ENCODE results near the gene PNKD.

The PNKD gene

DNA sequence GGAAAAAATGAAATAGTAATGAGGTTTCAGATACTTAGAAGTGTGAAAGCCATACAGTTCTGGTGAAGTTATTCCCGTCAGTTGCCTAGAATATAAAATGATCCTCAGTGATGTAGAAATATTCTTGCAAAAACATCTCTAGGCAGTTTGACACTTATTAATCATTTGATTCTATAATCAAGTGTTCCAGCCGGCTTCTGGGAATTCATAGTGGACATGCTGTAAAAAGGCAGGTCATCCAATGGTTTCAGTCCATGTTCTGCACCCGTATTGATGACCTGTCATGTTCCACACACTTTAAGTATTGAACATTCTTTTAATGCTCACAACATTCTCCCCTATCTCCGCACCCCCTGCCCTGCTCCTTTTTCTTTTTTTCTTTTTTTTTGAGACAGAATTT lies 33.5 kb upstream of the PNKD start:
- no peak overlapping the region for H2AK5ac ChIP-seq (ENCODE audit: low read depth, low read length)
- no peaks in the 10 kb centered on the region for H3K27me3 ChIP-seq (ENCODE audit: control insufficient read depth in 3 of 3, insufficient read depth in 3 of 3, low read depth in 1 of 3, low read length in 3 of 3)
- H4K91ac ChIP-seq (ENCODE audit: low read depth, low read length, poor library complexity), result no peak overlapping the region
- H3K4me2 ChIP-seq (ENCODE audit: insufficient read depth, low read length, poor library complexity, severe bottlenecking), result no peak overlapping the region
- H4K8ac ChIP-seq (ENCODE audit: low read depth, low read length), result no peak overlapping the region
- no peak overlapping the region for H3K23ac ChIP-seq (ENCODE audit: low read depth, low read length, poor library complexity)
- no peak overlapping the region for H2BK12ac ChIP-seq (ENCODE audit: low read length)
- H3K4ac ChIP-seq (ENCODE audit: low read length), result no peak overlapping the region
- H3K27ac ChIP-seq (replicated peaks; ENCODE audit: low read length), result no peak overlapping the region
- DNase-seq (ENCODE audit: low spot score), result no peak
- H3K14ac ChIP-seq (ENCODE audit: low read length), result no peak overlapping the region
- H2BK120ac ChIP-seq (ENCODE audit: low read depth, low read length), result no peak overlapping the region
- H2BK5ac ChIP-seq (ENCODE audit: low read length), result no peak overlapping the region
- H3K18ac ChIP-seq (ENCODE audit: low read length), result no peak overlapping the region
- no peak overlapping the region for H2BK15ac ChIP-seq (ENCODE audit: low read length)
- no peak overlapping the region for H2AFZ ChIP-seq (ENCODE audit: low read length)
- H3K36me3 ChIP-seq (replicated peaks in 1 of 2; ENCODE audit: control insufficient read depth in 2 of 2, insufficient read depth in 2 of 2, low read length in 2 of 2), result peaks cover 14 to 94% of the 10 kb centered on the region in 2 donors
- H3K79me1 ChIP-seq (ENCODE audit: low read depth, low read length), result peaks cover 2% of the 10 kb centered on the region
- WGBS, 2 donors (ENCODE audit: extremely low coverage in 2 of 2, insufficient read length in 2 of 2, insufficient replicate concordance in 1 of 2), result no CpG with 5 or more reads among the region's 4 CpGs
- H3K9ac ChIP-seq (ENCODE audit: low read depth, low read length, poor library complexity), result no peak overlapping the region
- no peaks in the 10 kb centered on the region for H3K4me1 ChIP-seq (ENCODE audit: control insufficient read depth in 2 of 2, insufficient read depth in 1 of 2, low read depth in 1 of 2, low read length in 2 of 2)
- H3K4me3 ChIP-seq (ENCODE audit: low read length in 2 of 2), result no peak overlapping the region
- H3K9me3 ChIP-seq (replicated peaks in 1 of 2; ENCODE audit: control insufficient read depth in 2 of 2, insufficient read depth in 1 of 2, low read depth in 1 of 2, low read length in 2 of 2), result no peaks in the 10 kb centered on the region

DNA sequence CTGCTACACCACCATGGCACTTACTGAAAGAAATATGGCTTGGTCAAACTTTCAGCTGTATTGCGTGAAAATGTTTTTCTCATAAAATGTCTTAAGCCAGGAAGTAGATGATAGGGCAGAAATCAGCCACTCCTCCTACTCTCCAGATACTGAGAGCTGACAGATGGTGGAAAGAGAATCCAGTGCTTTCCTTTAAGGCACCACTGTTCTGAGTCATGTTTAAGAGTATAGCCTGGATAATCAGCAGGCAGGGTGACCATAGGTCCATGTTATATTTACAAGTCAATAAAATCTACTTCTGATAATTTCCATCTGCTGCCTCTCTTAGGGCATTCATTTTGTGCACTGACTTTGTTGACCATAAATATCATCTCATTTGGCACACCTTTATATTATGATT lies 31.4 kb upstream of the PNKD start:
- H3K27me3 ChIP-seq (ENCODE audit: control insufficient read depth in 3 of 3, insufficient read depth in 3 of 3, low read depth in 1 of 3, low read length in 3 of 3), result no peaks in the 10 kb centered on the region
- H2BK5ac ChIP-seq (ENCODE audit: low read length), result no peak overlapping the region
- no peak overlapping the region for H2AK5ac ChIP-seq (ENCODE audit: low read depth, low read length)
- H2BK15ac ChIP-seq (ENCODE audit: low read length), result no peak overlapping the region
- H2BK12ac ChIP-seq (ENCODE audit: low read length), result no peak overlapping the region
- H3K23ac ChIP-seq (ENCODE audit: low read depth, low read length, poor library complexity), result no peak overlapping the region
- H3K9ac ChIP-seq (ENCODE audit: low read depth, low read length, poor library complexity), result no peak overlapping the region
- peaks cover 20 to 97% of the 10 kb centered on the region in 2 donors for H3K36me3 ChIP-seq (replicated peaks in 1 of 2; ENCODE audit: control insufficient read depth in 2 of 2, insufficient read depth in 2 of 2, low read length in 2 of 2)
- no peaks in the 10 kb centered on the region for H3K4me1 ChIP-seq (ENCODE audit: control insufficient read depth in 2 of 2, insufficient read depth in 1 of 2, low read depth in 1 of 2, low read length in 2 of 2)
- no peak for DNase-seq (ENCODE audit: low spot score)
- H3K4me3 ChIP-seq (ENCODE audit: low read length in 2 of 2), result no peak overlapping the region
- H3K18ac ChIP-seq (ENCODE audit: low read length), result no peak overlapping the region
- no peak overlapping the region for H4K8ac ChIP-seq (ENCODE audit: low read depth, low read length)
- H3K79me1 ChIP-seq (ENCODE audit: low read depth, low read length), result no peaks in the 10 kb centered on the region
- H3K4ac ChIP-seq (ENCODE audit: low read length), result no peak overlapping the region
- no peak overlapping the region for H4K91ac ChIP-seq (ENCODE audit: low read depth, low read length, poor library complexity)
- H3K4me2 ChIP-seq (ENCODE audit: insufficient read depth, low read length, poor library complexity, severe bottlenecking), result no peak overlapping the region
- no peak overlapping the region for H2AFZ ChIP-seq (ENCODE audit: low read length)
- no peak overlapping the region for H2BK120ac ChIP-seq (ENCODE audit: low read depth, low read length)
- H3K27ac ChIP-seq (replicated peaks; ENCODE audit: low read length), result no peak overlapping the region
- no peaks in the 10 kb centered on the region for H3K9me3 ChIP-seq (replicated peaks in 1 of 2; ENCODE audit: control insufficient read depth in 2 of 2, insufficient read depth in 1 of 2, low read depth in 1 of 2, low read length in 2 of 2)
- no CpG with 5 or more reads among the region's 1 CpG for WGBS, 2 donors (ENCODE audit: extremely low coverage in 2 of 2, insufficient read length in 2 of 2, insufficient replicate concordance in 1 of 2)
- no peak overlapping the region for H3K14ac ChIP-seq (ENCODE audit: low read length)

DNA sequence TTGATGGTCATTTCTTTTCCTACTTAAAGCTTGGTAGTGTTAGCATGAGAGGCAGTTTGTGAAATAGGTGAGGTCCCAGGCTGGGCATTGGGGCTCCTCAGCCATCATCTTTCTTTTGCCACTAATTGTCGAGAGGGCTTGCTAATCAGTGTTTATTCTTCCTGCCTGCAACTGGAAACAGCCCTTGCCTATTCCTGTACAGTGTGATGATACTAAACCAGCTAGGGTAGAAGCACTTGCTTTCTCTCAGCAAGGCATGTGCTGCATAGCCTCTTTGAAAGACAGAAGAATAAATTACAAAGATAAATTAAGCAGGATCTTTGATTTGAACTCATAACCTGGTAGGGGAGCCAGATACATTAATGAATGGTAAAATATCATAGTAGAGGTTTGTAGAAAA lies 26.1 kb upstream of the PNKD start:
- Histone ChIP-seq H3K27ac (replicated peaks; ENCODE audit: low read length) (no peak overlapping the region), H3K27me3 (ENCODE audit: control insufficient read depth in 3 of 3, insufficient read depth in 3 of 3, low read depth in 1 of 3, low read length in 3 of 3) (no peaks in the 10 kb centered on the region), H2BK120ac (ENCODE audit: low read depth, low read length) (no peak overlapping the region), H2AK5ac (ENCODE audit: low read depth, low read length) (no peak overlapping the region), H3K4me3 (ENCODE audit: low read length in 2 of 2) (no peak overlapping the region), H3K9me3 (replicated peaks in 1 of 2; ENCODE audit: control insufficient read depth in 2 of 2, insufficient read depth in 1 of 2, low read depth in 1 of 2, low read length in 2 of 2) (no peaks in the 10 kb centered on the region), H2AFZ (ENCODE audit: low read length) (no peak overlapping the region), H2BK5ac (ENCODE audit: low read length) (no peak overlapping the region), H4K91ac (ENCODE audit: low read depth, low read length, poor library complexity) (no peak overlapping the region), H3K23ac (ENCODE audit: low read depth, low read length, poor library complexity) (no peak overlapping the region), H2BK15ac (ENCODE audit: low read length) (no peak overlapping the region), H3K9ac (ENCODE audit: low read depth, low read length, poor library complexity) (no peak overlapping the region), H3K36me3 (replicated peaks in 1 of 2; ENCODE audit: control insufficient read depth in 2 of 2, insufficient read depth in 2 of 2, low read length in 2 of 2) (peaks cover 36 to 96% of the 10 kb centered on the region in 2 donors), H3K4ac (ENCODE audit: low read length) (no peak overlapping the region), H3K79me1 (ENCODE audit: low read depth, low read length) (no peaks in the 10 kb centered on the region), H3K4me1 (ENCODE audit: control insufficient read depth in 2 of 2, insufficient read depth in 1 of 2, low read depth in 1 of 2, low read length in 2 of 2) (no peaks in the 10 kb centered on the region), H3K18ac (ENCODE audit: low read length) (no peak overlapping the region), H3K14ac (ENCODE audit: low read length) (no peak overlapping the region), H2BK12ac (ENCODE audit: low read length) (no peak overlapping the region), H3K4me2 (ENCODE audit: insufficient read depth, low read length, poor library complexity, severe bottlenecking) (no peak overlapping the region), H4K8ac (ENCODE audit: low read depth, low read length) (no peak overlapping the region)
- no CpG with 5 or more reads among the region's 1 CpG for WGBS, 2 donors (ENCODE audit: extremely low coverage in 2 of 2, insufficient read length in 2 of 2, insufficient replicate concordance in 1 of 2)
- DNase-seq (ENCODE audit: low spot score), result no peak

DNA sequence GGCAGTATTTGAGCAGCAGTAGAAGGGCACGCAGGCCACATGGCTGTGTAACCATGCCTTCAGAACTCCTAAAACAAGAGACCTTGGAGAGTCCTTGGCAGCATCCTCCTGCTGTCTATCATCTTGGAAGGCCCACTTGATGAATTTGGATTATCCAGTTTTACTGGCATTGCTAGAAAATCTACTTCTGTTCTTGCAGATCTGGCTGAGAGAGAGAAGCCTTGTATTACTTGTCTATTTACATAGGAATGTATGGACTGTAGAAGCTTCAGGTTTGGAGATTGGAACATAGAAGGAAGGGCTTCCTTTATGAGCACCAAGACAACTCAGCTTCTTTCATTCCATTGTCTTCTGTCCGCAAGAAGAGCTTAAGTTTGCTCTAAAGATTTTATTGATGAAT lies 25.7 kb upstream of the PNKD start:
- no peak overlapping the region for H3K27ac ChIP-seq (replicated peaks; ENCODE audit: low read length)
- H2BK15ac ChIP-seq (ENCODE audit: low read length), result no peak overlapping the region
- DNase-seq (ENCODE audit: low spot score), result no peak
- H2AFZ ChIP-seq (ENCODE audit: low read length), result no peak overlapping the region
- H2AK5ac ChIP-seq (ENCODE audit: low read depth, low read length), result no peak overlapping the region
- no peak overlapping the region for H3K9ac ChIP-seq (ENCODE audit: low read depth, low read length, poor library complexity)
- no peak overlapping the region for H3K14ac ChIP-seq (ENCODE audit: low read length)
- H2BK12ac ChIP-seq (ENCODE audit: low read length), result no peak overlapping the region
- no peak overlapping the region for H3K18ac ChIP-seq (ENCODE audit: low read length)
- WGBS, 2 donors (ENCODE audit: extremely low coverage in 2 of 2, insufficient read length in 2 of 2, insufficient replicate concordance in 1 of 2), result no CpG with 5 or more reads among the region's 2 CpGs
- H4K91ac ChIP-seq (ENCODE audit: low read depth, low read length, poor library complexity), result no peak overlapping the region
- H3K4me2 ChIP-seq (ENCODE audit: insufficient read depth, low read length, poor library complexity, severe bottlenecking), result no peak overlapping the region
- no peaks in the 10 kb centered on the region for H3K27me3 ChIP-seq (ENCODE audit: control insufficient read depth in 3 of 3, insufficient read depth in 3 of 3, low read depth in 1 of 3, low read length in 3 of 3)
- H3K36me3 ChIP-seq (replicated peaks in 1 of 2; ENCODE audit: control insufficient read depth in 2 of 2, insufficient read depth in 2 of 2, low read length in 2 of 2), result peaks cover 38 to 96% of the 10 kb centered on the region in 2 donors
- H4K8ac ChIP-seq (ENCODE audit: low read depth, low read length), result no peak overlapping the region
- H3K23ac ChIP-seq (ENCODE audit: low read depth, low read length, poor library complexity), result no peak overlapping the region
- no peak overlapping the region for H2BK5ac ChIP-seq (ENCODE audit: low read length)
- no peaks in the 10 kb centered on the region for H3K79me1 ChIP-seq (ENCODE audit: low read depth, low read length)
- no peak overlapping the region for H3K4me3 ChIP-seq (ENCODE audit: low read length in 2 of 2)
- no peak overlapping the region for H3K4ac ChIP-seq (ENCODE audit: low read length)
- H2BK120ac ChIP-seq (ENCODE audit: low read depth, low read length), result no peak overlapping the region
- no peaks in the 10 kb centered on the region for H3K9me3 ChIP-seq (replicated peaks in 1 of 2; ENCODE audit: control insufficient read depth in 2 of 2, insufficient read depth in 1 of 2, low read depth in 1 of 2, low read length in 2 of 2)
- no peaks in the 10 kb centered on the region for H3K4me1 ChIP-seq (ENCODE audit: control insufficient read depth in 2 of 2, insufficient read depth in 1 of 2, low read depth in 1 of 2, low read length in 2 of 2)

Data from neuronal stem cell (in vitro differentiated cells).